DMS114 treated with DMSO at 0.1 percent for 48 hours (cell line): ENCODE results near the gene RIMBP2.

Source experiments
- DNase-seq: peaks from one replicate; lab custom pipeline; 2025; ENCODE audit not compliant: unreplicated experiment; lab: John Stamatoyannopoulos, UW

Gene RIMBP2

DNA sequence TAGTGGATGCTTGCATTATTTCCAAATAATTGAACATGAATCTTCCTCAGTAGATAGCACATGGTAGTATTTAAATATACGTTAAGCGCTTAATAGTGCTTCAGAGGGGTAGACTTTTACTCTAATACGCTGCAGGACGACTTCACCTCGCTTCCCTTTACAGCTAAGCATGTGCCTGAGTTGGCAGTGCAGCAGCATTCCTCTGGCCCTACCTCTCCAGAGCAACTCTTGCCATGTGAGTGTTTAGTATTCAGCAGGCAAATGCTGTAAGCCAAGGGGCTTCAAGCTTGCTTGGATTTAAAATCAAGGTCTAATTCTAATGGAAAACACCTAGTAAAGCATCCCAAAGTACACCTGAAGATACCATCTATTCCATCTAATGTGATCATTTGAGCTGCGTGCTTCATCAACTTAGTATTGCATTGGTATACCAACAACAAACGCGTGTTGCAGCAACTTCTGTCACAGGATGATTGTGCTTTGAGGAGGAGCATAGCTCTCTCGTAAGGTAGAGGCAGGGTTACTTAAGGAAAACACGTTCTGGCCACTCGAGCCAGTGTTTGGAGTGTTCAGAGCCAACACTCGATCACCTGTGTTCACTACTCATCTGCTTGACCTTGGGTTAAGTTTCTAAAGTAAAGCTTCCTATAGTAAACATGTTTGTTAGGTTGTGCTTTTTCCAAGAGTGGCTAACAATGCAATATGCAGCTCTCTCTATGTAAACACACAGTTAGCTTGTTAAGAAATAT, 317.8 kb downstream of the RIMBP2 start:
- DNase-seq: no peak

DNA sequence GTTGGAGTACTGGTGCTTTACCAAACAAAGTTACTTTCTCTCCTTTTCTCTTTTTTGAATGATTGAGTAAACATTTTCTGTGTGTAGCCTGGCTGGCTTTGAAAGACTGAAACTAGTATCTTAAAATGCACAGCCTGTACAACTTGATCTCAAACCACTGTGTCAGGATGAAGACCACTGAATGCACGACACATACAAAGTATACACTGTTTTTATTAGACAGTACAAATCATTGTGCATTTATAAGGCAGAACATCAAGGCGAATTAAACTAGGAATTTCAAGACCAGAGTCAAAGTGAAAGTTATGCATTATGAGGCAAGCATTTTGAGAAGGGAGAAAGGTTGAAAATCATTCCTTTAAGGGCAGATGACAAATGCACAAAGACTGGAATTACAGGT, 319.4 kb downstream of the RIMBP2 start:
- DNase-seq: no peak

GRCh38 chr12:130394906-130395305, 321.2 kb downstream of the RIMBP2 start:
- no peak for DNase-seq

DNA sequence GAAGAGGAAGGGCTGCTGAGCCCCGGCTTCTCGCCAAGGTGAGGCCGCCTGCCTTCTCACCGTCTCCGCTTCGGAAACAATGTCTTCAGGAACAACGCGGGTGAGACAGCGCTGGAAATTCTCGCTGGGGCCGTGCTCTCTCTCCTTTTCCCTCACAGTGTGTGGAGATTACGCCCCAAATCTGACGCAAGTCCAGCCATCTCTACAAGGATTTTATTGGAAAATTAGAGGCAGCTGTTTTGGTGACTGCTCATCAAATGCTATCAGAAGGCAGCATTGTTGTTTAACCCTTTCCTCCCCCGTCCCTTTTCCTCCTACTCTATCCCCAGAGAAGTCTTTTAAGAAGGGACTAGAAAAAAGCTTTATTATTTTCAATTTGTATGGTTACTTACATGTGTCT, 324.9 kb downstream of the RIMBP2 start:
- DNase-seq: no peak

- no peak for DNase-seq
These were observed 330.9 kb downstream of the RIMBP2 start for GRCh38 chr12:130385193-130385592.

DNA sequence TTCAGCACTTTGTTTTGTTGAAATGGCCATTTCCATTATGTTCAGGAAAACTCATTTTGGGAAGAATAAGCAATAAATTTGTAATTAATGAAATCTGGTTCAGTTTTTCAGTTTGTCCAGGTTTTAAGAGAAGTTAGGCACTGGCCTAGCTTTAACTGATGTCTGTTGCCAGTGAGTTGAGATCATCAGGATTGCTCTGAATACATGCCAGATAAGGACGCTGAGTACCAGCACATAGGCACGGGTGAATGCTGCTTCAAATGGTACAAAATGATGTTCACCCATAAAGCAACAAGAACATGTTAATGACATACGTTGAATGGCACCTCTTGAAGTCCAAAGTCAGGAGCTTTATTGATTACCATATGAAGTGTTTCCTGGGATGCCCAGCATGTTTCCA, 331.9 kb downstream of the RIMBP2 start:
- no peak for DNase-seq

GRCh38 chr12:130382818-130383217, 333.3 kb downstream of the RIMBP2 start:
- DNase-seq: no peak

DNA sequence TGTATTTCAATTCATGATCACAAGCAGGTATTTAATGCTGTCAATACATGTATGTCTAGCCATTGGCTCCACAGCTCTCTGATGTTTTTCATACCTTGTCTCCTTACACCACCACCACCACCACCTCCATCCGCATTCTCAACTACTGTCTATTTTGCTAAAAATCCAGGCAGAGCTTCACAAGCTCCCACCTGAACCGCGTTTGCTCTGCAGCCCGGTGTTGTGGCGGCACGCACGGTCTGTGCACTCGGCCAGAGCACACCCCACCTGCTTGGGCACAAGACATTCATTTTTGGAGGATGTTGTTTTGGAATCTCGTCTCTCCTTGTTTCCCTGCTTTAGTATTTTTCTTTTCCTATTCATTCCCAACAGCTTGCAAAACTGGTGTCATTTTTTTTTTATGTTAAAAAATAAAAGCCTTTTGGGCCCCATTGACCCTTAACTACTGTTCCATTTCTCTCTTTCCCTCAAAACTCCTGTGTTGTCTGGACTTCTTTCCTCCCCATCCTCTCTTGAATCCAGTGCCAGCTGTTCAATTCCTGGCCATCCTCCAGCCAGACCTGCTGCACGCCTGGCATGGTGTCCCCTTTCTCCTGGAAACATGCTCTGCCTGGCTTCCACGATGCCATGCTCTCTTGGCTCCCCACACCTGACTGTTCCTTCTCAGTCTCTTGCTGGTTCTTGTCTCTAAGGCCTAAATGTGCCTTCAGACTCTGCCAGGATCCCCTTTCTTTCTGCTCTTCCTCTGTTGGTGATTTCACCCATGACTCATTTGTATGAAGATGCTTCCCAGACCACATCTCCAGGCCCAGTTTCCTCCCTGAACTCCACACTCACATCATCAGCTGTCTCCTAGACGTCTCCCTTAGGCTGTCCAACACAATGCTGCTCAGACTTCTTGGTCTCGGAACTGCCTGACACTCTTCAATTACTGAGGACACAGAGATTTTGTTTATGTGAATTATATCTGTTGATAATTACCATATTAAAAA, 340.5 kb downstream of the RIMBP2 start:
- DNase-seq: no peak

- no peak for DNase-seq
These were observed 342.0 kb downstream of the RIMBP2 start for GRCh38 chr12:130374083-130374482.

DNA sequence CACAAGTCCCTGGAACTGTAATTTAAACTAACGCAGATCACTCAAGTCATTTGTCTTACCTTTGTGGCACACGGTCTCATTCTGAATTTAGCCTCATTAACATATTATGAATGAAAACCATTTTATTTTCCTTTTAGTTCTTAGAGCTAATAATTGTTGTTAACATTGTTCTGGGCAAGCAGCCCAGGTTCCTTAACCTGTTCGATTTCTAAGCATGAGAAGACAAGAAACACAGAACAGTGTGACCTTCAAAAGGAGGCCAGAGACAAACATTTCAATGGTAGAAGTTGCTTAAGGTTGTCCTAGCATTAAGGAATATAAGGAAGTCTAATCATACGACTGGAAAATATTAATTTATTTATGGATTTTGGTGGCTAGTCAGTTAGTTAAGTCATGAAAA, 343.2 kb downstream of the RIMBP2 start:
- no peak for DNase-seq

DNA sequence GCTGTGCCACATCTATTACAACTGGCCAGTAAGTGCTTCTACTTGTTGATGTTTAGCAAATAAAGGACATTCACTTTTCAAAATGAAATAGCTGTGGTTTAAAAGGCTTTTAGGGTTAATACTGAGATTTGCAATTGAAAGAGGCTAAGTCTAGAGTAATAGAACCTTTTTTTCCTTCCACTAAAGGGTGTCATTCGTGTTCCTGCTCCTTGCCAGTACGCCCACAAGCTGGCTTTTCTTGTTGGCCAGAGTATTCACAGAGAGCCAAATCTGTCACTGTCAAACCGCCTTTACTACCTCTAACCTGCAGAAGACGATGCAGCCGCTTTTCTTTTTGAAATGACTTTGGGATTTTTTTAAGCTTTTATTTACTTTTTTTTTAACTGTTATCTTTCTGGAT, 344.8 kb downstream of the RIMBP2 start:
- no peak for DNase-seq

GRCh38 chr12:130369816-130370215, 346.3 kb downstream of the RIMBP2 start:
- DNase-seq: no peak

DNA sequence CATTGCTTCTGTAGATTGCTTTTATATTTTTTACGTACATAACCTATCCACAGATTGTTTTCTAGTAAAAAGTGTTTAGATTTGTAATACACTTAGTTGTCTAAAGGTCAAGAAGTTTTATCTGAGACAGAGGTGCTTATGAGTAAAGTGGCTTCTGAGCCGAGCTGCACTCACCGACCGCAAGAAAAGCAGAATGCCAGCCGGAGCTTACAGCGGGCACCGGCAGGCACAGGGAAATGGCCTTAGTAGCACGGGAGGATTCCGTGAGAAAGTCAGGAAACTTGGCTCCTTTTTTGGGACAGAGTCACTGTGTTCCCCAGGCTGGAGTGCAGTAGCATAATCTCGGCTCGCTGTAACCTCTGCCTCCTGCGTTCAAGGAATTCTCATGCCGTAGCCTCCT, 348.6 kb downstream of the RIMBP2 start:
- no peak for DNase-seq

GRCh38 chr12:130367003-130367402, 349.1 kb downstream of the RIMBP2 start:
- no peak for DNase-seq

- DNase-seq: no peak
These were observed 349.9 kb downstream of the RIMBP2 start for GRCh38 chr12:130366159-130366558.

GRCh38 chr12:130364578-130364977, 351.5 kb downstream of the RIMBP2 start:
- no peak for DNase-seq

DNA sequence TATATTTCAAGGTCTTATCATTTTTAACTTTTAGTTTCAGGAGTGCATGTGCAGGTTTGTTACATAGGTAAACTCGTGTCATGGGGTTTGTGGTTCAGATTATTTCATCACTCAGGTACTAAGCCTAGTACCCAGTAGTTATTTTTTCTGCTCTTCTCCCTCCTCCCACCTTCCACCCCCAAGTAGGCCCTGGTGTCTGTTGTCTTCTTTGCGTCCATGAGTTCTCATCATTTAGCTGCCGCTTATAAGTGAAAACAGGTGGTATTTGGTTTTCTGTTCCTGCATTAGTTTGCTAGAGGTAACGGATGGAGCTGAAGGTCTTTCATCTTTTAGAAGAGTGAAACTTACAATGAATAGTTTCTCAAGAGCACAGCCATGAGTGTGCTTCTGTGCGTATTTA, 354.0 kb downstream of the RIMBP2 start:
- DNase-seq: no peak

DNA sequence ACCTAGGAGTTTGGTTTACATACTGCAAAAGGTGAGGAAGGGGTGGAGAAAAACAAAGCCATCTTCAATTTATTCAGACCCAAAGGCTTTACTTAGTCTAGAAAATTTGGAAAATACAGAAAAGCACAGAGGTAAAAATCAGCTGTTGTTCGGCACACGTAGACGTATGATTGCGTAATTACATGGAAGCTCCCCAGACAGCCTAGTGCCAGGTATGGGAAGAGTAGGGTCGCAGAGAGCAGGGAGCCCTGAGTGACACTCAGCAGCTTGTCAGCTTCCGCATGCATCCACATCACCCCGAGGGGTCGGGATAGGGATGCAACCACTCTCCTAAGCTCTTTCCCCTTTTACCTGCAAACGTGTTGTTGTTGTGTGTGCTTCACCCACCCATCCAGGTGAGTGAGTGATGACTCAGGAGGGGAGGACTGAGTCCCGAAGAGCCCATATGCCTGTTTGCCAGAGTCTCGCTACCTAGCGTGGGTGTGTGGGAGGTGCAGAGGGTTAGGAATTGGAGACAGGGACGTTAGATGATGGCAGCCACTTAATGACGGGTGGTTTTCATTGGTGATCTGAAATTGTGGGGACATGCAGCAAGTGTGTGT, 358.3 kb downstream of the RIMBP2 start:
- DNase-seq: no peak

- DNase-seq: no peak
These were observed 358.9 kb downstream of the RIMBP2 start for GRCh38 chr12:130357241-130357640.

GRCh38 chr12:130356222-130356621, 359.9 kb downstream of the RIMBP2 start:
- no peak for DNase-seq

GRCh38 chr12:130354407-130354806, 361.7 kb downstream of the RIMBP2 start:
- no peak for DNase-seq

DNA sequence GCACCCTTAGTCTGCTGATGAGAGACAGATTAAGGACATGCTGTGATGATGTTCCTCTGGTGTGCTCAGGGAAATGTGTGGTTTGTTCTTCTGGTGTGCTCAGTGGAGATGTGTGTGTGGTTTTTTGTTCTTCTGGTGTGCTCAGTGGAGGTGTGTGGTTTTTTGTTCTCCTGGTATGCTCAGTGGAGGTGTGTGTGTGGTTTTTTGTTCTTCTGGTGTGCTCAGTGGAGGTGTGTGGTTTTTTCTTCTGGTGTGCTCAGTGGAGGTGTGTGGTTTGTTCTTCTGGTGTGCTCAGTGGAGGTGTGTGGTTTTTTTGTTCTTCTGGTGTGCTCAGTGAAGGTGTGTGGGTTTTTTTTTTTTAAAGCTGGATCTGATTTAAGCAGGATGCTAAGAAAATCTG, 363.0 kb downstream of the RIMBP2 start:
- no peak for DNase-seq
